ENCODE data around the gene NUSAP1. TPM values are rescaled to one million over a fixed set of nuclear protein-coding genes. Genes with fewer than 3 reads are reported as not detected.

Gene NUSAP1
- total RNA-seq, 2 donors from 2014 or later = 3.9 to 28.2 TPM

DNA sequence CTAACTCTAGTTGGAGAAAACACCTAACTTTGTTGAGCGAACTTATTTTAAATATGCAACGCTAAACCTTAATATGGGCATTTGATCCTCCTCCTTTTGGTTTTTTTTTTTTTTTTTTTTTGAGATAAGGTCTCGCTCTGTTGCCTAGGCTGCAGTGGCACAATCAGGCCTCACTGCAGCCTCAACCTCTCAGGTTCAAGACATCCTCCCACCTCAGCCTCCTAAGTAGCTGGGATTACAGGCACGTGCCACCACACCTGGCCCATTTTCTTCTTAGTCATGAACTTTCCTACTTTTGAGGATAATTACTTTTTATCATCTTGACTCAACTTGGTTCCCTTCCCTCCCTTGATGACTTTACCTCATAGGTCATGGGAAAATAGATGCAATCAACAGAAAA lies 3.9 kb downstream of the NUSAP1 start:
- Histone ChIP-seq H3K36me3 (no peaks in the 10 kb centered on the region), H3K27me3 (replicated peaks; ENCODE audit: insufficient read depth) (no peaks in the 10 kb centered on the region), H3K27ac (no peak overlapping the region), H3K9me3 (no peaks in the 10 kb centered on the region), H3K4me1 (replicated peaks) (no peaks in the 10 kb centered on the region), H3K4me3 (no peak overlapping the region)
- TF ChIP-seq POLR2A (IDR thresholded peaks at IDR 0.05) (no peak), POLR2AphosphoS5 (IDR thresholded peaks at IDR 0.05) (no peak)
- TF ChIP-seq, protein P1, sequence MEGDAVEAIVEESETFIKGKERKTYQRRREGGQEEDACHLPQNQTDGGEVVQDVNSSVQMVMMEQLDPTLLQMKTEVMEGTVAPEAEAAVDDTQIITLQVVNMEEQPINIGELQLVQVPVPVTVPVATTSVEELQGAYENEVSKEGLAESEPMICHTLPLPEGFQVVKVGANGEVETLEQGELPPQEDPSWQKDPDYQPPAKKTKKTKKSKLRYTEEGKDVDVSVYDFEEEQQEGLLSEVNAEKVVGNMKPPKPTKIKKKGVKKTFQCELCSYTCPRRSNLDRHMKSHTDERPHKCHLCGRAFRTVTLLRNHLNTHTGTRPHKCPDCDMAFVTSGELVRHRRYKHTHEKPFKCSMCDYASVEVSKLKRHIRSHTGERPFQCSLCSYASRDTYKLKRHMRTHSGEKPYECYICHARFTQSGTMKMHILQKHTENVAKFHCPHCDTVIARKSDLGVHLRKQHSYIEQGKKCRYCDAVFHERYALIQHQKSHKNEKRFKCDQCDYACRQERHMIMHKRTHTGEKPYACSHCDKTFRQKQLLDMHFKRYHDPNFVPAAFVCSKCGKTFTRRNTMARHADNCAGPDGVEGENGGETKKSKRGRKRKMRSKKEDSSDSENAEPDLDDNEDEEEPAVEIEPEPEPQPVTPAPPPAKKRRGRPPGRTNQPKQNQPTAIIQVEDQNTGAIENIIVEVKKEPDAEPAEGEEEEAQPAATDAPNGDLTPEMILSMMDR (IDR thresholded peaks at IDR 0.05) = no peak
- no peak for DNase-seq (ENCODE audit: low spot score)
- intact Hi-C loops (cut with DNase I) = no loop called here
- WGBS = 95% methylated on average over 4 of the region's 4 CpGs

DNA sequence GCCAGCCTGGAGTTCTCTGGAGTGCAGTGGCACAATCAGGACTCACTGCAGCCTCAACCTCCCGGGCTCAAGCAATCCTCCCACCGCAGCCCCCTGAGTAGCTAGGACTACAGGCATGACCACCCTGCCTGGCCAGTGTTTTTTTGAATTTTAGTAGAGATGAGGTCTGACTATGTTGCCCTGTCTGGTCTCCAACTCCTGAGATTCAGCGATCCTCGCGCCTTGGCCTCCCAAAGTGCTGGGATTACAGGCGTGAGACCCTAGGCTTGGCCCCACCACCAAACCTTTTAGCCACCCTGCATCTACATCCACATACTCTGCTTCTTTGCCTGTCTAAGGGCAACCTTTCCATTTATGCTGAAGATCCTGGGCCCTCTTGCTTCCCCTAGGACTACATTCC lies 4.4 kb downstream of the NUSAP1 start:
- no peaks in the 10 kb centered on the region for H3K9me3 ChIP-seq
- intact Hi-C loops (cut with DNase I) = no loop called here
- no peaks in the 10 kb centered on the region for H3K27me3 ChIP-seq (replicated peaks; ENCODE audit: insufficient read depth)
- 100% methylated on average over 6 of the region's 6 CpGs for WGBS
- no peak for DNase-seq (ENCODE audit: low spot score)
- no peaks in the 10 kb centered on the region for H3K4me1 ChIP-seq (replicated peaks)
- no peak for TF ChIP-seq POLR2AphosphoS5 (IDR thresholded peaks at IDR 0.05)
- no peak for TF ChIP-seq POLR2A (IDR thresholded peaks at IDR 0.05)
- TF ChIP-seq, protein P1 (IDR thresholded peaks at IDR 0.05) = no peak
- H3K4me3 ChIP-seq = no peak overlapping the region
- H3K27ac ChIP-seq = no peak overlapping the region
- no peaks in the 10 kb centered on the region for H3K36me3 ChIP-seq

DNA sequence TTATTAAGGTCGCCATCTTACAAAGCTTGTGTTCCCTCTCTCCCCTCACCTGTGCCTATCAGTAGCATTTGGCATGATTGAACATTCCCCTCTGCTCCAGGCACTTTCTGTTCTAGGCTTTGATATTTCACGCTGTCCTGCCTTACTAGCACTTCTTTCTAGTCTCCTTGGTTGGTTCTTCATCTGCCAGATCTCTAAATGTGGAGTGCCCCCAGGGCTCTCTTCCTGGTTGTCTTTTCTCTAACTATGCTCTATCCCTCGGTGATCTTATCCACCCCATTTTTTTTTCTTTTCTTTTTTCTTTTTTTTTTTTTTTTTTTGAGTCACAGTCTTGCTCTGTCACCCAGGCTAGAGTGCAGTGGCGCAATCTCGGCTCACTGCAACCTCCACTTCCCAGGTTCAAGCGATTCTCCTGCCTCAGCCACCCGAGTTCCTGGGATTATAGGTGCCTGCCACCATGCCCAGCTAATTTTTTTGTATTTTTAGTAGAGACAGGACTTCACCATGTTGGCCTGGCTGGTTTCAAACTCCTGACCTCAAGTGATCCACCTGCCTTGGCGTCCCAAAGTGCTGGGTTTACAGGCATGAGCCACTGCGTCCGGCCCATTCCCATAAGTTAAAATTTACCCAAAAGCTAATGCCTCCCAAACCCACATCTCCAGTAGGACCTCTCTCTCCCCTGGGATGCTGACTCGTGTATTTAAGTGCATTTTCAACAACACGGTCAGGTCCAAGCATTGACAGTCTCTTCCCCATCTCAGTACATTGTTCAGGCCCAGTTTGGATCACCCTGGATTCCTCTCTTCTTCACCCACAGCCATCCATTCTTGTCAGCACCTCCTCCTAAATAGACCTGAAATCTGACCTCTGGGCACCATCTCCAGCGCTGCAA lies 5.2 kb downstream of the NUSAP1 start:
- TF ChIP-seq POLR2A (IDR thresholded peaks at IDR 0.05) (no peak), POLR2AphosphoS5 (IDR thresholded peaks at IDR 0.05) (no peak)
- TF ChIP-seq, protein P1 (IDR thresholded peaks at IDR 0.05) = no peak
- H3K27ac ChIP-seq = no peak overlapping the region
- no peaks in the 10 kb centered on the region for H3K27me3 ChIP-seq (replicated peaks; ENCODE audit: insufficient read depth)
- WGBS = 78% methylated on average over 13 of the region's 13 CpGs
- H3K4me3 ChIP-seq = no peak overlapping the region
- no peaks in the 10 kb centered on the region for H3K4me1 ChIP-seq (replicated peaks)
- no peak for DNase-seq (ENCODE audit: low spot score)
- intact Hi-C loops (cut with DNase I) = no loop called here
- H3K36me3 ChIP-seq = no peaks in the 10 kb centered on the region
- no peaks in the 10 kb centered on the region for H3K9me3 ChIP-seq

DNA sequence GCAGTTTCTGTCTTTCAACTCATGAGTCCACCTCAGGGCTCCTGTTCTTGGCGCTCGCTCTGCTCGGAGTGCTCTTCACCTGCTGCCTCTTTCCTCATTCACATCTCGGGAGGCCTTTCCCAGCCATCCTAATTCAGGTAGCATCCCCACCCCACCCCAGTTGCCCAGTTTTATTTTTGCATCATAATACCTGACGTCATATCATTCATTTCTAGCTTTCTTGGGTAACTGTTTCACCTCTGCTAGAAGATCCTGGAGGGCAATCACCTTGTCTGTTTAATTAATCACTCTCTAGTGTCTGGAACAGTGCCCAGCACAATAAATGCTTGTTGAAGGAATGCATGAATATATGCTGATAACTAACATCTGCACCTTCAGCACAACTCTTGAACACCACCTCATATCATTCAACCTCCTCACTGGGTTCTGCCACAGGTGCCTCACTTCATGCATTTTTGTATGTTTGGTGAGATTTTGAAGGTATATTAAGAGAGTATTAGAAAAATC lies 7.6 kb downstream of the NUSAP1 start:
- no peaks in the 10 kb centered on the region for H3K4me1 ChIP-seq (replicated peaks)
- H3K27ac ChIP-seq = no peak overlapping the region
- H3K36me3 ChIP-seq = no peaks in the 10 kb centered on the region
- WGBS = 96% methylated on average over 5 of the region's 5 CpGs
- DNase-seq (ENCODE audit: low spot score) = no peak
- intact Hi-C loops (cut with DNase I) = no loop called here
- H3K9me3 ChIP-seq = no peaks in the 10 kb centered on the region
- TF ChIP-seq, protein P1 (IDR thresholded peaks at IDR 0.05) = no peak
- TF ChIP-seq POLR2AphosphoS5 (IDR thresholded peaks at IDR 0.05) (no peak), POLR2A (IDR thresholded peaks at IDR 0.05) (no peak)
- no peak overlapping the region for H3K4me3 ChIP-seq
- no peaks in the 10 kb centered on the region for H3K27me3 ChIP-seq (replicated peaks; ENCODE audit: insufficient read depth)

DNA sequence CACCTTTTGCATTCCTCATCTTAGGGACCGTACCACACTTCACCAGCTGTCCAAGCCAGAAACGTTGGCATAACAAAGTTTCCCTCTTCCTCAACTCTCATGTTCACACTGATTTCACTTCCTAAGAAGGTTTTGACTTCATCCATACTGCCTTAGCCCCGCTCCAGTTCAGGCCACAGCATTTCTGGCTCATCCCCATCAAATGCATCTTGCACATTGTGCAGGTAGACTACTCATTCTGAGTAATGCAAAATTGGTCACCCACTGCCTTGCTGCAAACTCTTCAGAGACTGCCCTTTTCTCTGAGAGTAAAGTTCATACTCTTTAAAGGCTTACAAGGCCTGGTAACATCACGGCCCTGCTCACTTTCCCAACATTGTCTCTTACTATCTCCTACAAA lies 8.8 kb downstream of the NUSAP1 start:
- H3K36me3 ChIP-seq = no peaks in the 10 kb centered on the region
- WGBS = 94% methylated on average over 4 of the region's 4 CpGs
- TF ChIP-seq, protein P1 (IDR thresholded peaks at IDR 0.05) = no peak
- TF ChIP-seq POLR2AphosphoS5 (IDR thresholded peaks at IDR 0.05) = no peak
- no peak overlapping the region for H3K27ac ChIP-seq
- DNase-seq (ENCODE audit: low spot score) = no peak
- H3K4me1 ChIP-seq (replicated peaks) = no peaks in the 10 kb centered on the region
- no peak overlapping the region for H3K4me3 ChIP-seq
- intact Hi-C loops (cut with DNase I) = no loop called here
- no peaks in the 10 kb centered on the region for H3K27me3 ChIP-seq (replicated peaks; ENCODE audit: insufficient read depth)
- H3K9me3 ChIP-seq = no peaks in the 10 kb centered on the region
